ENCODE measurements around the gene TPP1. TPM values are rescaled to one million over a fixed set of nuclear protein-coding genes. Genes with fewer than 3 reads are reported as not detected.

The TPP1 gene
- polyA plus RNA-seq, 1 experiment = 77.6 TPM

DNA sequence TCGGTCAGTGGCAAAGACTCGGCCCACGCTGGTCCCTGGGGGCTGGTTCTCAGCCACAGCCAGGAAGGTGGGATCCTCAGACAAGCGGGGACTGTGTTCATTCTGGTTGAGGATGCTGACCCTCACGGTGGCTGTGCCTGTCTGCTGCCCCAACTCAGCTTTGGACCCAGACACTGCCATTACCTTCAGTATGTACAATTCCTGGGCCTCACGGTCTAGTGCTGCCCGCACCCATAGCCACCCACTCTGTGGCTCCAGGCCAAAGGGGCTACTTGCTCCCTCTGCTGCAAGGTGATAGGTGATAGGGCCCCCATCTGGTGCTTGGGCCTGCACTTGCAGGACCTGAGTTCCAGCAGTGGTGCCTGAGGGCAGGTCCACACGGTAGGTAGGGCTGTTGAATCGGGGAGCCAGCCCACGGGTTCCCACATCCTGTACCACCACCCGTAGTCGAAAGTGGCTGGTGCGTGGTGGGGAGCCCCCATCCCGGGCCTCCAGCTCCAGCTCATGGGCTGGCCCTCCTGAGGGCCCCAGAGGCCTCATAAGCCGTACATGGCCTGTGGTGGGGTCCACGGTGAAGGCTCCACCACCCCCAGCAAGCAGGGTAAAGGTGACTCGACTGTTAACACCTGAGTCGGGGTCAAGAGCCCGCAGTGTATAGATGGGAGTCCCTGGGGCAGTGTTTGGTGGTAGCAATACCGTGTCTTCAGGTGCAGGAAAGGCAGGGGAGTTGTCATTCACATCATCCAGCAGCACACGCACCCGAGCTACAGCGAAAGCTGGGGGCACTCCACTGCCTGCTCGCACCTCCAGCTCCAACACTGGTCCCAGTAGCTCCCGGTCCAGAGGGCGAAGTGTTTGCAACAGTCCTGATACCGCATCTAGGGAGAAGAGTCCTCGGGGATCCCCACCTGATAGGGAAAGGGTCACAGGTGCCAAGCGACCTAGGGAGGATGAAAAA is 13.2 kb upstream of the TPP1 start:
- no peaks in the 10 kb centered on the region for H3K27me3 ChIP-seq (ENCODE audit: control insufficient read depth, insufficient read depth, low read length)
- ChIA-PET CTCF (interaction anchor here (1.2 to 2.3 kb wide), 3 partner anchors 13 to 101 kb away, joined by 3 to 8 read pairs (median 5); partner anchors contain the start of gene TPP1), POLR2A (interaction anchor here (0.6 kb wide), 1 partner anchor 385 kb away, joined by 3 read pairs; no protein-coding TSS in a partner anchor)
- peaks cover 6% of the 10 kb centered on the region for H3K36me3 ChIP-seq (ENCODE audit: control insufficient read depth, insufficient read depth, low read length)
- H3K4me3 ChIP-seq (ENCODE audit: low read depth, low read length) = no peak overlapping the region
- DNase-seq (ENCODE audit: low read depth) = no peak
- TF ChIP-seq, protein P1, sequence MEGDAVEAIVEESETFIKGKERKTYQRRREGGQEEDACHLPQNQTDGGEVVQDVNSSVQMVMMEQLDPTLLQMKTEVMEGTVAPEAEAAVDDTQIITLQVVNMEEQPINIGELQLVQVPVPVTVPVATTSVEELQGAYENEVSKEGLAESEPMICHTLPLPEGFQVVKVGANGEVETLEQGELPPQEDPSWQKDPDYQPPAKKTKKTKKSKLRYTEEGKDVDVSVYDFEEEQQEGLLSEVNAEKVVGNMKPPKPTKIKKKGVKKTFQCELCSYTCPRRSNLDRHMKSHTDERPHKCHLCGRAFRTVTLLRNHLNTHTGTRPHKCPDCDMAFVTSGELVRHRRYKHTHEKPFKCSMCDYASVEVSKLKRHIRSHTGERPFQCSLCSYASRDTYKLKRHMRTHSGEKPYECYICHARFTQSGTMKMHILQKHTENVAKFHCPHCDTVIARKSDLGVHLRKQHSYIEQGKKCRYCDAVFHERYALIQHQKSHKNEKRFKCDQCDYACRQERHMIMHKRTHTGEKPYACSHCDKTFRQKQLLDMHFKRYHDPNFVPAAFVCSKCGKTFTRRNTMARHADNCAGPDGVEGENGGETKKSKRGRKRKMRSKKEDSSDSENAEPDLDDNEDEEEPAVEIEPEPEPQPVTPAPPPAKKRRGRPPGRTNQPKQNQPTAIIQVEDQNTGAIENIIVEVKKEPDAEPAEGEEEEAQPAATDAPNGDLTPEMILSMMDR (IDR thresholded peaks at IDR 0.05; ENCODE audit: insufficient read depth, low read depth, low read length) = no peak

DNA sequence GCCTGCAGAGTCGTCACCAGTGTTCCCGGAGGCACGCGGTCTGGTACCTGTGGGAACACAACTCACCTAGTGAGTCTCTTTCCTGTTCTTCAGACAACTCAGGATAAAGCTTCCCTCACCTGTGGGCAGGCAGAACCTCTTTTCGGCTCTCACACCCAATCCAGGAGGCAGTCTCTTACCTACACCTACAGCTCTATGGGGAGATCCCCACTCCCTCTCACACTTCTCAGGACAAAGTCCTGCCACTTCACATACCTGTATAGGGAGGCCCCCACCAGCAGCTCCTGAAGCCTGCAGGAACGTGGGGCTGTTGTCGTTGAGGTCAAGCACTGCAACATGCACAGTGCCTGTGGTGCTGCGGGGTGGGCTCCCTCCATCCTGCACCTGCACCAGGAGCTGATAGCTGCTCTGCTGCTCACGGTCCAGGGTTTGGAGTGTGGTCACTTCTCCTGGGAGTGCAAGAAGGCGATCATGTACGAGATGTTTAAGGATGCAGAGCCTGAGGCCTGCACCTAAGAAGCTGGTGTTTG is 12.2 kb upstream of the TPP1 start:
- CTCF ChIA-PET = interaction anchor here (1.2 to 2.3 kb wide), 4 partner anchors 12 to 100 kb away, joined by 3 to 8 read pairs (median 4); partner anchors contain the start of genes MRPL17 and TPP1
- no peaks in the 10 kb centered on the region for H3K27me3 ChIP-seq (ENCODE audit: control insufficient read depth, insufficient read depth, low read length)
- POLR2A ChIA-PET = no interaction called here
- no peak for DNase-seq (ENCODE audit: low read depth)
- H3K4me3 ChIP-seq (ENCODE audit: low read depth, low read length) = no peak overlapping the region
- TF ChIP-seq, protein P1 (IDR thresholded peaks at IDR 0.05; ENCODE audit: insufficient read depth, low read depth, low read length) = no peak
- peaks cover 6% of the 10 kb centered on the region for H3K36me3 ChIP-seq (ENCODE audit: control insufficient read depth, insufficient read depth, low read length)

DNA sequence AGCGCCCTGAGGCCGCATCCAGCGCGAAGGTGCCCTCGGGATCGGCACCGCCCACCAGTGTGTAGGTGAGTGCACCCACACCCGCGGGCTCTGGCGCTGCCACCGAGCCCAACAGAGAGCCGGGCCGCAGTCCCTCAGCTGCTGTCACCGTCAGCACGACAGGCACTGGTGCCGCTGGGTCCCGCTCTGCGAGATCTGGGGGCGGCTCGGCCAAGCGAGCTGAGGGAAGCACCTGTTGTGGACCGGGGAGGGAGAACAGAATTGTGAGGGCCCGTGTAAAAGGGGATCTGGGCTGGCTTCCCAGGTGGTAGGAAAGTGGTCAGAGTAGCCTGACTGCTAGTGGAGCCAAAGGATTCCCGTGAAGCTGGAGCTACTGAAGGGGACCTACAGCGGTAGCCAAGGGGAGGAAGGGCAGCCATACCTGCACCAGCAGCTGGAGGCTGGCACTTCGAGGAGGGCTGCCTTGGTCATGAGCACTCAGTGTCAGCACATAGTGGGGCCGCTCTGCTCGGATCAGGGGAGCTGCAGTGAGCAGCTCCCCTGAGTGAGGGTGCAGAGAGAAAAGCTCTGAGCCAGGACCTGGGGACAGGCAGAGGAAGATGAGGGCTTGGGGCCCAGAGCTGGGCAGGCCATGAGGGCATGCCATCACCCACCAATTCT is 11.5 kb upstream of the TPP1 start:
- DNase-seq (ENCODE audit: low read depth) = no peak
- Histone ChIP-seq H3K27me3 (ENCODE audit: control insufficient read depth, insufficient read depth, low read length) (no peaks in the 10 kb centered on the region), H3K36me3 (ENCODE audit: control insufficient read depth, insufficient read depth, low read length) (peaks cover 9% of the 10 kb centered on the region), H3K4me3 (ENCODE audit: low read depth, low read length) (no peak overlapping the region)
- CTCF ChIA-PET = interaction anchor here (1.2 to 2.3 kb wide), 3 partner anchors 11 to 99 kb away, joined by 3 to 8 read pairs (median 3); partner anchors contain the start of genes MRPL17 and TPP1
- TF ChIP-seq, protein P1 (IDR thresholded peaks at IDR 0.05; ENCODE audit: insufficient read depth, low read depth, low read length) = no peak
- POLR2A ChIA-PET = no interaction called here

DNA sequence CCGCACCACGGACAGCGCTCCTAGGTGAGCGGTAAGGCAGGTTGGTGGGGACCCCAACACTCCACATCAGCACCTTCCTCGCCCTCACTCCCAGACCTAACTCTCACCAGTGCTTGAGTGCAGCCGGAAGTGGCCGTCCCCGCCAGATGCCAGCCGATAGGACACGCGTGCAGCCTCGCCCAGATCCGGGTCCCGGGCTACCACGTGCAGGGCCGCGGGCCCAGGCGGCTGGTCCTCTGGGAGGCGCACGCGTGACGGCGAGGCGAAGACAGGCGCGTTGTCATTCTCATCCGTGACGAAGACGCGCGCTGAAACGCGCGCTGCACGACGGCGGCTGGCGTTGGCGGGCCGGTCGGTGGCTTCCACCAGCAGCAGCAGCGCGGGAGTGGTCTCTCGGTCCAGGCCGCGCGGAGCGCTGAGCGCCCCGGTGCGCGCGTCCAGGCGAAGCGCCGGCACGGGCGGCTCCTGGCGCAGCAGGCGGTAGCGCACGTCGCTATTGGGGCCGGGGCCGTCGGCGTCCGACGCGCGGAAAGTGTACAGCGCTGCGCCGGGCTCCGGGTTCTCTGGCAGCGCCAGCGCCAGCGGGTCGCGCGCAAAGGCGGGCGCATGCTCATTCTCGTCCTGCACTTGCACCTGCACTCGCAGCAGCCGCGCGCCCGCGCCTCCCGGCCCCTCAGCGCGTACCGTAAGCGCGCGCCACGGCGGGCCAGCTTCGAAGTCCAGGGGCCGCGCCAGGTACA is 10.8 kb upstream of the TPP1 start:
- TF ChIP-seq, protein P1 (IDR thresholded peaks at IDR 0.05; ENCODE audit: insufficient read depth, low read depth, low read length) = no peak

More for the DNA sequence above, 10.8 kb upstream of the TPP1 start:
- Histone ChIP-seq H3K27me3 (ENCODE audit: control insufficient read depth, insufficient read depth, low read length) (no peaks in the 10 kb centered on the region), H3K4me3 (ENCODE audit: low read depth, low read length) (no peak overlapping the region), H3K36me3 (ENCODE audit: control insufficient read depth, insufficient read depth, low read length) (peaks cover 9% of the 10 kb centered on the region)
- DNase-seq (ENCODE audit: low read depth) = no peak
- POLR2A ChIA-PET = no interaction called here
- CTCF ChIA-PET = interaction anchor here (1.3 to 2.3 kb wide), 2 partner anchors 11 to 53 kb away, joined by 3 to 8 read pairs; partner anchors contain the start of genes MRPL17 and TPP1
